HG03442 (cell line): ENCODE measurements around the gene PMM2.

Source experiments
- ATAC-seq: cut with Tn5 transposase; IDR thresholded peaks from one replicate; pipeline ENCODE4 v1.9.1; 2021; ENCODE audit warnings: mild to moderate bottlenecking, moderate library complexity; ENCODE audit not compliant: unreplicated experiment

Gene PMM2

GRCh38 chr16:8849411-8850011 is 51.9 kb downstream of the PMM2 start:
- ATAC-seq: no peak

DNA sequence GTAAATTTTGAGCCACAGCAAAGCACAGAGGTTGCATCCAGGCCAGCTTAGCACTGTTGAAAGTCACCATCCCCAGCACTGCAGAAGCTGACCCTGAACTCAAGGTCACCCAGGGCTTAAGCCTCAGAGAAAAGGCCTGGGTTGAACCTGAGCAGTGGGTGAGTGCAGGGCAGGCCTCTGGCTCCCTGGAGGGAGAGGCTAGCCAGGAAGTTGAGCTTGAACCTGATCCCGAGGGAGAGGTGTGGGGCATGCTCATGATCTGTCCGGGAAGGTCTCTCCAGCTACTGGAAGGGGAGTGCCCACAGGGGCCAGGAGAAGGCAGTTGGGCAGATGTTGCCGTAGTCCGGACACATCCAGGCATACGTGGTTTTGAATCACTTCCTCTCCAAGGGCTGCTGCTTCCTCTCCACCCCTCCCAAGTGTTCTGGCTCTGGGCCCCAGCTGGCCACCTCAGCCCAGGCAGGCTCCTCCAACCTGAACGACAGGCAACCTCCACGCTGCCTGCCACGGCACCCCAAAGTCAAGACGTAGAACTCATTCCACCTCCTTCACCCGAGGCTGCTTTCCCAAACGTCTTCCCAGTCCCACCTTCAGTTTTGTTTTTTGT is 52.7 kb downstream of the PMM2 start:
- ATAC-seq: no peak

- ATAC-seq: no peak
Measured at GRCh38 chr16:8851761-8852403, 54.2 kb downstream of the PMM2 start.

- ATAC-seq: no peak
Measured at GRCh38 chr16:8852534-8852933, 54.9 kb downstream of the PMM2 start.

DNA sequence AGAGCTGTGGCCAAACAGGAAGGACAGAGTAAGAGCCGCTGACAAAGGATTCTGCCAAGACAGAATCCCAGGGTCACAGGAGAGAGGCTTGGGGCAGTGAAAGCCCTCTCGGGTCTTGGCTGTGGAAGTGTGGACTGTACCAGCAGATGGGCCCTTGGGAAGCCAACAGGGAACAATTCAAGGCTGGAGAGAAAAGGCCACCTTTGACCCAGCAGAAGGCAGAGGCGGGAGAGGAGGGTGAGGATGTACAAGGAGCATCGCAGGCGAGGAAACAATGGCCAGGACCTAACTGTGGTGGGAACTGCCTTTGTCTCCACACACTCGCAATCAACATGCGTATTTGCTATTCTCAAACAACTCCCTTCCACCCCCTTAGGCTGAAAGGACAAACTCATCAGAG is 55.5 kb downstream of the PMM2 start:
- ATAC-seq: no peak

DNA sequence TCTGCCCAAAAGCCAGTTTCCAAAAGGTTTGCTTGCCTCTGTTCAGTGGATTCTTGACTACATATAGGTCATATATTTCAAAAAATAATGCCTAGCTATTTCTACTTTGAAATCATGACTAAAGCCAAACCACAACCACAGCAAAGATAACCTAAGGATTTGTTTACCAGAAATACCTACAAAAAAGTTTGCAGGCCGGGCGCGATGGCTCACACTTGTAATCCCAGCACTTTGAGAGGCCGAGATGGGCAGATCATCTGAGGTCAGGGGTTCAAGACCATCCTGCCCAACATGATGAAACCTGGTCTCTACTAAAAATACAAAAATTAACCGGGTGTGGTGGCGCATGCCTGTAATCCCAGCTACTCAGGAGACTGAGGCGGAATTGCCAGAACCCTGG is 56.0 kb downstream of the PMM2 start:
- ATAC-seq: no peak

- ATAC-seq: no peak
Measured at GRCh38 chr16:8854298-8854948, 56.8 kb downstream of the PMM2 start.

DNA sequence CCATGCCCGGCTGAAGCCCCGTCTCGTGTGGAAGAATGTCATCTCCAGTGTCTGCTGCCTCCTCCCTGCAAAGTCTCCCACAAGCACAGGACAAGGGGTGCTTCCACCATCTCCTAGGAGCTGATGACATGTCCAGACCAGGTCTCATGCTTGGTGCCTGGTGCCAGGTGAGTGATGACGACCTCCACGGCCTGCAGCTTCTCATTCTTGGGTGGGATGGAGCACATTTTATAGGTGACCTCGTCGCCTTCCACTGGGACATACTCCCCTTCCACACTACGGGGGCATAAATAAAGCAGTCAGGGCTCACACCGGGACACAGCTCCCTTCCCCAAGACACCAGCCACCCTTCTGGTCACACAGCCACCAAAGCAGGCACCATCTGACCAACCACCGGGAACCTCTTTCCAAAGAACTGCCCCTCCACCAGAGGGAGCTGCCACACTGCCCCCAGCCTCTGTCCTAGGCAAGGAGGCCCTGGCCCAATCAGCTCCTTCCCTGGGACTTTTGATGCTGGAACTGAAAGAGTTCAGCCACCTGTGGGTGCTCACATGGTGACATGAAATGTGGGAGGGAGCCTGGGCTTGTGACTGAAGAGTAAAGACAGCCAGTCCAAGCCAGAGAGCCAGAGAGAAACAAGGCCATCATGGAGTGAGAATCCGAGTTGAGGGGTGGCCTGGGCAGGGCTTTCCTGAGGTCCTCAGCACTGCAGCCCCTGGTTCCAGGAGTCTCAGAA is 57.6 kb downstream of the PMM2 start:
- ATAC-seq: no peak

DNA sequence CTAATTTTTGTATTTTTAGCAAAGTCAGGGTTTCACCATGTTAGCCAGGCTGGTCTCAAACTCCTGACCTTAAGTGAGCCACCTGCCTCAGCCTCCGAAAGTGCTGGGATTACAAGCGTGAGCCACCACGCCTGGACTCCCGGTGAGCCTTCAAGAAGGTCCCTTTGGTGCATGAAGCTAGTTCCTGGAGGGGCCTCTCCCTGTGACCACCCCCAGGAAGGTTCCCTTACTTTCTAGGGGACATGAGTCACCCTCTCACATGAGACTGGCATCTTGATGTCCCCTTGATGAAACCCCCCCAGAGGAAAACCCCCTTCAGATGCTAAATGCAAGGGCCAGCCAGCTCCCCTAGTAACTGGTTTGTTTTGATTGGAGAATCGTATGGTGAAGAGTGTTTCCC is 58.3 kb downstream of the PMM2 start:
- ATAC-seq: no peak

- no peak for ATAC-seq
Measured at GRCh38 chr16:8858994-8859912, 61.6 kb downstream of the PMM2 start.

GRCh38 chr16:8859913-8860881 is 62.6 kb downstream of the PMM2 start:
- ATAC-seq: no peak

- ATAC-seq: no peak
Measured at GRCh38 chr16:8861563-8862308, 64.1 kb downstream of the PMM2 start.

DNA sequence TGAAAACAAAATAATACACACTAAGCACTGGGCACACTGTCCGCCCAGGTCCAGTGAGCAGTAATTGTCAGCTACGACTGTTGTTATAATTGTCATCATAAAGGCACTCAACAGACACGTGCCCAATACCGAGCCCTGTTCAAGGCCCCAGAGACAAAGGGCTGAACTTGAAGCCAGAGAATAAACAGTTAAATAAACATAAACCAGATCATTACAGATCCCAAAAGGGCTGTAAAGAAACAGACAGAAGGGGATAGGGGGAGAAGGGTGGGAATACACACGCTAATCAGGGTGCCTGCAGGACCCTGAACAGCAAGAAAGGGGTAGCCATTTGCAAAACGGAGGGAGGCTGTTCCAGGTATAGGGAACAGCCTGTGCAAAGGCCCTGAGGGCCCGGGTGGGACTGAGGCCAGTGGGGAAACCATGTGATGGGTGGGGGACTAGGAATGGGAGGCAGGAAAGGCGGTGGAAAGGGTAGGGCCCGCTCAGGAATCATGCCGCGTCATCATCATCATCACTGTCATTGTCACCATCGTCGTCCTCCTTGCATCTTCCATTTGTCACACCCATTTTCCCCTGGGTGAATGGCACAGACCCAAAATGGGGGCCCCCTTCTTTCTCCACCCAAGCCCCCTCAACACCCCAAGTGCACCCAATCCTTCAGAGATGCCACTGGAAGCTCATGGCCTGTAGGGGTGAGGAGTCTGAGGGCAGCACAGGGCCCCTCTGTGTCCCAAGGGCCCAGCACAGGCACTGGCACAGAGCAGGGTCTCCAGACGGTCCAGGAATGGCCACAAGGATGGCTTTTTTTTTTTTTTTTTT is 64.9 kb downstream of the PMM2 start:
- no peak for ATAC-seq

DNA sequence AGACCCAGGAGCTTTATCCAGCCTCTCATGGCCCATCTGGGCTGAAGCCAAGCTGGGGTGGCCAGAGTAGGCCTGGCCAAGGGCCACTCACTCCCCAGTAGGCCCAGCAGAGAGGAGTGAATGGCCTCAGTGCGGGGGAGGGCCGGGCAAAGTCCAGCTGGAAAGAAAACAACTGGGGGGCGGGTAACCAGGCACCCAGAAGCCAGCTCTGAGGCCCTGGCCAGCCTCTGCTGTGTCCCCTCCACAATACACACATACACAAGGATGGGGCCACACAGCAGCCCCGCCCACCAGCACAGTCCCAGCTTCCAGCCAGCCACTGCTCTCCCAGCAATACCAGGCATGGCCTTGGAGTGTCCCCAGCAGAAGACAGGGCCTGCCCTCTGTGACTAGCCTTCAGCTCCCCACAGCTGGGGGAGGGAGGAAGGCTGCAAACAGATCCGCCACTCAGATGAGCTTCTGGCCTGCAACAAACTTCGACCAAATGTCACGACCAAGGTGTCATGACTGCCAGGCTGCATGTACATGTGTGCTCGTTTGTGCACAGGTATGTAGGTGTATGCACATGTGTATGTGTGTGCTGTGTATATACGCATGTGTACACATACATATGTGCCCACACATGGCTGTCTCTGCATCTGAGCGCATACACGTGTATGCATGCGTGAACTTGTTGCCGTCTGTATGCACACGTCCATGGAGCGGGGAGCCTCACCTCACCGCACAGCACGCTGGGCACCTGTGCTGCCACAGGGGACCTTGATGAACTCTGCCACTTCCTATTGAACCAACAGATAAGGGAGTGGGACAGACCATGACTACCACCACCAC is 66.2 kb downstream of the PMM2 start:
- ATAC-seq: no peak

- no peak for ATAC-seq
Measured at GRCh38 chr16:8864480-8865110, 67.0 kb downstream of the PMM2 start.

DNA sequence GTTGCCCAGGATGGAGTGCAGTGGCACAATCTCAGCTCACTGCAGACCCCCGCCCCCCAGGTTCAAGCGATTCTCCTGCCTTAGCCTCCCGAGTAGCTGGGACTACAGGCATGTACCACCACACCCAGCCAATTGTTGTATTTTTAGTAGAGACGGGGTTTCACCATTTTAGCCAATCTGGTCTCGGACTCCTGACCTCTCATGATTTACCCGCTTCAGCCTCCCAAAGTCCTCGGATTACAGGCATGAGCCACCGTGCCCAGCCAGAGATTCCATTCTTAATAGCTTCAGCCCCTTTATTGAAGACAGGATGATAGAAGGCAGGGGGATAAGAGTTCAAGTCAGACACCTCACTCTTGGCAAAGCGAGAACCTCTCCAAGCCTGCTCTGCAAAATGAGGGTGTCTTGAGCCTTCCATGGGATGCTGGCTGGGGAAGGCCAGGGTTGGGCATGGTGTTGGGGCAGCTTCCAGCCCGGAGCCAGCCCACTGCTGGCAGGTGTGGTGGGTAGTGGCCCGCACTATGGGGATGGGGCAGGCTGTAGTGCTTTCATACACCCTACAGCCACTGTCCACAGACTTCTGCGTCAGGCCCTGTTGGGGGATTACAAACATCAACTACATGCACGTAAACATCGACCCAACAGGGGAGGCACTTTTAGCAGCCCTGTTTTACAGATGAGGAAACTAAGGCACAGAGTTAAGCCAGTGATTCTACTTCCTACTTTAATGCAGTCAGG is 67.7 kb downstream of the PMM2 start:
- ATAC-seq: no peak
